MM.1S (cell line): ENCODE measurements around the gene KCNN2.

Source experiments
- CTCF ChIP-seq: fragments of 300-600 bp; sonication (generic); IDR thresholded peaks from 2 replicates; pipeline ENCODE4 v1.5.1; 2016; ENCODE audit warnings: antibody characterized with exemption, low read length, mixed read lengths
- EZH2phosphoT487 ChIP-seq: fragments of 300-600 bp; sonication (generic); IDR thresholded peaks from 2 replicates; pipeline ENCODE4 v1.6.1; 2018; ENCODE audit warnings: antibody characterized with exemption, low read length

- TF ChIP-seq CTCF = no peak
- TF ChIP-seq EZH2phosphoT487 = no peak
Observed at GRCh38 chr5:114427204-114427603, 65.3 kb downstream of the KCNN2 start.
